ENCODE results near the gene MEMO1.

Gene MEMO1

GRCh38 chr2:31945572-31945935 is 65.3 kb downstream of the MEMO1 start:
- TF ChIP-seq ZNF565 (CRISPR knock-in tag; conservative IDR thresholded peaks at IDR 0.05; ENCODE audit: low read depth) (no peak), PPARA (CRISPR knock-in tag; IDR thresholded peaks at IDR 0.05; ENCODE audit: borderline replicate concordance) (no peak), ZC3H10 (CRISPR knock-in tag; IDR thresholded peaks at IDR 0.05) (no peak), ESRRG (CRISPR knock-in tag; IDR thresholded peaks at IDR 0.05) (no peak), ZFP30 (CRISPR knock-in tag; IDR thresholded peaks at IDR 0.05) (no peak), ZFP3 (CRISPR knock-in tag; IDR thresholded peaks at IDR 0.05) (no peak), TCF4 (CRISPR knock-in tag; IDR thresholded peaks at IDR 0.05; ENCODE audit: borderline replicate concordance) (no peak), RARB (CRISPR knock-in tag; IDR thresholded peaks at IDR 0.05) (no peak), CSRNP3 (CRISPR knock-in tag; IDR thresholded peaks at IDR 0.05) (no peak), ARNTL (CRISPR knock-in tag; IDR thresholded peaks at IDR 0.05; ENCODE audit: borderline replicate concordance, low read depth) (no peak), TSHZ2 (CRISPR knock-in tag; IDR thresholded peaks at IDR 0.05) (no peak), PATZ1 (CRISPR knock-in tag; IDR thresholded peaks at IDR 0.05; ENCODE audit: borderline replicate concordance) (no peak), ISL1 (CRISPR knock-in tag; IDR thresholded peaks at IDR 0.05) (no peak), POU6F1 (CRISPR knock-in tag; IDR thresholded peaks at IDR 0.05; ENCODE audit: borderline replicate concordance, low read depth) (no peak), OSR1 (CRISPR knock-in tag; IDR thresholded peaks at IDR 0.05) (no peak), BACH2 (CRISPR knock-in tag; IDR thresholded peaks at IDR 0.05; ENCODE audit: borderline replicate concordance) (no peak), GLIS3 (CRISPR knock-in tag; IDR thresholded peaks at IDR 0.05) (no peak), TOX (CRISPR knock-in tag; IDR thresholded peaks at IDR 0.05; ENCODE audit: borderline replicate concordance) (no peak), SNAI2 (CRISPR knock-in tag; IDR thresholded peaks at IDR 0.05) (no peak)
- no peak for ATAC-seq

- ATAC-seq = no peak
- TF ChIP-seq PATZ1 (CRISPR knock-in tag; IDR thresholded peaks at IDR 0.05; ENCODE audit: borderline replicate concordance) = no peak
- TF ChIP-seq CSRNP3 (CRISPR knock-in tag; IDR thresholded peaks at IDR 0.05) = no peak
- no peak for TF ChIP-seq TCF4 (CRISPR knock-in tag; IDR thresholded peaks at IDR 0.05; ENCODE audit: borderline replicate concordance)
- no peak for TF ChIP-seq TSHZ2 (CRISPR knock-in tag; IDR thresholded peaks at IDR 0.05)
- TF ChIP-seq PPARA (CRISPR knock-in tag; IDR thresholded peaks at IDR 0.05; ENCODE audit: borderline replicate concordance) = no peak
- no peak for TF ChIP-seq RARB (CRISPR knock-in tag; IDR thresholded peaks at IDR 0.05)
- no peak for TF ChIP-seq ESRRG (CRISPR knock-in tag; IDR thresholded peaks at IDR 0.05)
- no peak for TF ChIP-seq BACH2 (CRISPR knock-in tag; IDR thresholded peaks at IDR 0.05; ENCODE audit: borderline replicate concordance)
- no peak for TF ChIP-seq CSDC2 (CRISPR knock-in tag; IDR thresholded peaks at IDR 0.05)
- TF ChIP-seq ZNF565 (CRISPR knock-in tag; conservative IDR thresholded peaks at IDR 0.05; ENCODE audit: low read depth) = no peak
Measured at GRCh38 chr2:31944828-31945571, 65.8 kb downstream of the MEMO1 start.
